Measurements from ENCODE around the gene CTDP1.
"Not testable (repeated sequence)": the region's sequence is repeated elsewhere in the genome, so short reads cannot be mapped to it uniquely, and the experiment has no call there.

CTDP1 gene

DNA sequence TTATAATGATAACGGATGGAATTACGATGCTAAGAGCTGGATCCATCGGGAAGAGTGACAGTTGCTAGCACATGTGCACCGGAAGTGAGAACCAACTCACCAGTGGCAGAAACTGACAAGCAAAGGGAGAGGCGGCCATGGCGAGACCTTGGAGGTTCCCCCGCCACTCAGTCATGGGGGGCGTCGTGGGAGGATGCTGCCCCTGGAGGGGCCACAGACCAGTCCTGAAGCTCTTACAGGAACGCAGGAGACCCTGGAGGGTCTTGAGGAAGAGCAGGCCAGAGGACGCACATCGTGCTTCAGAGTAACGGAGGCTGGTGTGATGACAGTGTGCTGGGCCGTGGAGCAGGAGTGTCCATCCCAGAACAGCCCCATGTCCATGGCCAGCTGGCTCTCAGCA is 65.0 kb downstream of the CTDP1 start:
- Histone ChIP-seq H2AFZ (ENCODE audit: low read depth, low read length) (no peak overlapping the region), H3K4me3 (ENCODE audit: low read length) (no peak overlapping the region), H3K27me3 (ENCODE audit: insufficient read depth, low read length) (no peaks in the 10 kb centered on the region), H3K36me3 (ENCODE audit: insufficient read depth, low read length) (peaks cover 37% of the 10 kb centered on the region), H3K4me1 (ENCODE audit: insufficient read depth, low read length) (no peaks in the 10 kb centered on the region), H3K9me3 (ENCODE audit: low read length) (peaks cover 26% of the 10 kb centered on the region)

- Histone ChIP-seq H3K9me3 (ENCODE audit: low read length) (peaks cover 16% of the 10 kb centered on the region), H3K36me3 (ENCODE audit: insufficient read depth, low read length) (peaks cover 21% of the 10 kb centered on the region), H2AFZ (ENCODE audit: low read depth, low read length) (no peak overlapping the region), H3K27me3 (ENCODE audit: insufficient read depth, low read length) (no peaks in the 10 kb centered on the region), H3K4me3 (ENCODE audit: low read length) (no peak overlapping the region), H3K4me1 (ENCODE audit: insufficient read depth, low read length) (no peaks in the 10 kb centered on the region)
Measured at GRCh38 chr18:79746730-79747129, 67.1 kb downstream of the CTDP1 start.

DNA sequence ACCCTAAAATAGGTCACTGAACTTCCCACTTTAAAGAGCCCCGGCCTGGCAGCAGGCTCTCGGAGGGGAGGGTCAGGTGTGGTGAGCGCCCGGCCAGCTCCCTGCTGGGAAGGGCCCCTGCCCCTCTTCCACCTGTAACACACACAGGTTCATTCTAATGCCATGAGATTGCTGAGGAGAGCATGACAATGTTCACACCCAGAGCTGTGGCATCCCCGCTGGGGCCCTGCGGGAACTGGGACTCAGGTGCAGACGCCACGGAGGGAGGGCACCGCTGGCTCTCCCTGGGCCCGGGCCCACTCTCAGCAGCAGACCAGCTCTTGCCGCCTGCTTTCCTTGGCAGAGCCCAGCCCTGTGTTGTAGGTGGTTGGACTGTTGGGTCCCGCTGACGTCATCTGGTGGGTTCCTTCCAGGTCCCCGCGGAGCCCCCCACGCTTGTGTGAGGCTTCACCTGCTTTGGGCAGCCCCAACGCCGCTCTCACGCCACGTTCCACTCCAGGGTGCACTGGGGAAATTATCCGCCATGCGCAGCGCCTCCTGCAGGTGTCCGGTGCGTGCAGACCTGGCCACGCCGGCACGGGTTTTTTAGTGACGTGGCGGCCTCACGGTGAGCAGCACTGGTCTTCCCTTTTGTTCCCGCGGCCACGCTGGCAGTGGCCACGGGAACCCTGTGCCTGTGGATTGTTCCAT is 67.7 kb downstream of the CTDP1 start:
- Histone ChIP-seq H3K4me1 (ENCODE audit: insufficient read depth, low read length) (no peaks in the 10 kb centered on the region), H3K4me3 (ENCODE audit: low read length) (no peak overlapping the region), H3K36me3 (ENCODE audit: insufficient read depth, low read length) (peaks cover 16% of the 10 kb centered on the region), H2AFZ (ENCODE audit: low read depth, low read length) (no peak overlapping the region), H3K9me3 (ENCODE audit: low read length) (peaks cover 15% of the 10 kb centered on the region), H3K27me3 (ENCODE audit: insufficient read depth, low read length) (no peaks in the 10 kb centered on the region)

DNA sequence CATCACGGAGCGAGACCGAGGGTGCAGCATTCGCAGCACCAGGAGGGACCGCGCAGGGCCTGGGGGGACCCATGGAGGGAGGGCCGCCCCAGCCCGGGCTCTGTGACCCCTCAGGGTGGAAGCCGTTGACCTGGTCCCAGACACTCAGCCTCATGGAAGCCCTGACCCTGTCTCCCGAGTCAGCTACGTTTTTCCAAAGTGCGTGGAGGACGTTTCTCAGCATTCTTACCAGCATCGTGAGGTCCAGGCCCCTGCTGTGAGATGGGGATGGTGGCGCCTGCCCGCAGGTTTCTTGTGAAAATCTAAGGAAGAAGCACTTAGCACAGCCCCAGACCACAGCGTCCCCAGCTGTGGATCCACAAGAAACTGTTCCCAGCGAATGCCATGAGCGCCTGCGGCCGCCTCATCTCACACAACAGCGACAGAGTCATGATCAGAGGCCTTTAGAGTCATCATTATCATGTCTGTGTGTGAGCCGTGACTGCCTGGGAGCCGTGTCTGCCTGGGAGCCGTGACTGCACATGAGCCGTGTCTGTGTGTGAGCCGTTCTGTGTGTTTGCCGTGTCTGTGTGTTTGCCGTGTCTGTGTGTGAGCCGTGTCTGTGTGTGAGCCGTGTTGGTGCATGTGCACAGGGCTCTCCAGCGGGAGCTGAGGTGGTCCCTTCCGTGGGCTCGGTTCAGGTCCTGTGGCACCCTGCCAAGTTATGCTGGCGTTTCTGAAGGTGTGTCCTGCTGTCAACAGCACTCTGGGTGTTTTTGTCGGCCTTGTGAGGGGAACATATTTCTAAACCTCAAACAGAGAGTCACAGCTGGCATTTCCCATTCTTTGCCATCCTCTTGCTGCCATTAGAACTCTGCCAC is 68.9 kb downstream of the CTDP1 start:
- Histone ChIP-seq H3K4me1 (ENCODE audit: insufficient read depth, low read length) (no peaks in the 10 kb centered on the region), H3K9me3 (ENCODE audit: low read length) (peaks cover 11% of the 10 kb centered on the region), H2AFZ (ENCODE audit: low read depth, low read length) (no peak overlapping the region), H3K4me3 (ENCODE audit: low read length) (no peak overlapping the region), H3K27me3 (ENCODE audit: insufficient read depth, low read length) (no peaks in the 10 kb centered on the region), H3K36me3 (ENCODE audit: insufficient read depth, low read length) (peaks cover 12% of the 10 kb centered on the region)

DNA sequence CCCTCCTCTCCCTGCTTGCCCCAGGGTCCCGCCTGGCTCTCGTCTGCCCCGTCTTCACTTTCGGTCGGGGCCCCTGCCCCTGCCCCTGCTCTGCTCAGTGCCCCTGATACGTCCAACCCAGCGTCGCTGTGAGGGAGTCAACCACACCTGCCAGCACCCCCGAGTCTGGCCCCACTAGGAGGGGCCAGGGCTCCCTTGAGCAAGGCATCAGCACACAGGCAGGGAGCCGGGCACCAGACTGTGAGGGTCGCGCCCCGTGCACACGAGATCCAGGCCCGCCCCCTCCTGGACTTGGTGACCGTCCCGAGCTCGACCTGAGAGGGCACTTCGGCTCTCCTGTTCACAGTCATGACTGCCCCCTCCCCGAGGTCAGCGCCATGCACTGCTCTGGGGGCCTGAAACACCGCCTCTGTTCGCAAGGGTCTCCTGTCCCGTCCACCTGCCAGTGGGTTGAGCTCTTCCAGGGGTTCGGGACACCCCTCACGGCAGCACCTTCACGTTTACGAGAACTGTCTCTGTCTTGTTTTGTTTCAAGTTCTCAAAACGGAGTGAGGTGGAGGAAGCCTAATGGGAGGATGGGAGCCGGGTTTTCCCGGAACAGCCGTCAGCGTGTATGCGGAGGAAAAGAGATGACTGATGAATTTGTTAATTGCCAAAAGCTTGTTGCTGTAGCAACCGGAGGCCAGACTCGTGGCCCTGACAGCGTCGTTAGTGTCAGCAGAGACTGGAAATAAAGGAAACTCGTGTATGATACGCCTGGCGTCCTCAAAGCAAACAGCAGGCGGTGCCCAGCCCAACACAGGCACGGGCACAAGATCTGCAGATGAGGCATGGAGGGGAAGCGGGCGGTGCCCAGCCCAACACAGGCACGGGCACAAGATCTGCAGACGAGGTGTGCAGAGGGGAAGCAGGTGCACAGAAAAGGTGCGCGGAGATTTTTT is 69.9 kb downstream of the CTDP1 start:
- Histone ChIP-seq H3K27me3 (ENCODE audit: insufficient read depth, low read length) (no peaks in the 10 kb centered on the region), H3K36me3 (ENCODE audit: insufficient read depth, low read length) (peaks cover 21% of the 10 kb centered on the region), H3K4me1 (ENCODE audit: insufficient read depth, low read length) (no peaks in the 10 kb centered on the region), H3K9me3 (ENCODE audit: low read length) (peaks cover 7% of the 10 kb centered on the region), H2AFZ (ENCODE audit: low read depth, low read length) (no peak overlapping the region), H3K4me3 (ENCODE audit: low read length) (no peak overlapping the region)

- Histone ChIP-seq H3K36me3 (ENCODE audit: insufficient read depth, low read length) (peaks cover 31% of the 10 kb centered on the region), H3K4me1 (ENCODE audit: insufficient read depth, low read length) (no peaks in the 10 kb centered on the region), H2AFZ (ENCODE audit: low read depth, low read length) (no peak overlapping the region), H3K9me3 (ENCODE audit: low read length) (peaks cover 5% of the 10 kb centered on the region), H3K4me3 (ENCODE audit: low read length) (no peak overlapping the region), H3K27me3 (ENCODE audit: insufficient read depth, low read length) (no peaks in the 10 kb centered on the region)
Measured at GRCh38 chr18:79750980-79751571, 71.5 kb downstream of the CTDP1 start.

GRCh38 chr18:79751918-79752578 is 72.4 kb downstream of the CTDP1 start:
- not testable (repeated sequence) for H3K27me3 ChIP-seq (ENCODE audit: insufficient read depth, low read length); H3K4me1 ChIP-seq (ENCODE audit: insufficient read depth, low read length); H3K9me3 ChIP-seq (ENCODE audit: low read length); H2AFZ ChIP-seq (ENCODE audit: low read depth, low read length); H3K4me3 ChIP-seq (ENCODE audit: low read length)
- H3K36me3 ChIP-seq (ENCODE audit: insufficient read depth, low read length) = peaks cover 31% of the 10 kb centered on the region

- not testable (repeated sequence) for H3K4me1 ChIP-seq (ENCODE audit: insufficient read depth, low read length); H3K4me3 ChIP-seq (ENCODE audit: low read length); H2AFZ ChIP-seq (ENCODE audit: low read depth, low read length); H3K27me3 ChIP-seq (ENCODE audit: insufficient read depth, low read length); H3K9me3 ChIP-seq (ENCODE audit: low read length)
- H3K36me3 ChIP-seq (ENCODE audit: insufficient read depth, low read length) = peaks cover 24% of the 10 kb centered on the region
Measured at GRCh38 chr18:79752946-79753345, 73.3 kb downstream of the CTDP1 start.

- Histone ChIP-seq H3K4me1 (ENCODE audit: insufficient read depth, low read length) (no peaks in the 10 kb centered on the region), H3K4me3 (ENCODE audit: low read length) (no peak overlapping the region), H3K27me3 (ENCODE audit: insufficient read depth, low read length) (no peaks in the 10 kb centered on the region), H3K9me3 (ENCODE audit: low read length) (peaks cover 6% of the 10 kb centered on the region), H2AFZ (ENCODE audit: low read depth, low read length) (no peak overlapping the region), H3K36me3 (ENCODE audit: insufficient read depth, low read length) (peaks cover 24% of the 10 kb centered on the region)
Measured at GRCh38 chr18:79753391-79753851, 73.8 kb downstream of the CTDP1 start.

GRCh38 chr18:79754022-79754761 is 74.6 kb downstream of the CTDP1 start:
- Histone ChIP-seq H3K36me3 (ENCODE audit: insufficient read depth, low read length) (peaks cover 20% of the 10 kb centered on the region), H3K27me3 (ENCODE audit: insufficient read depth, low read length) (no peaks in the 10 kb centered on the region), H2AFZ (ENCODE audit: low read depth, low read length) (no peak overlapping the region), H3K9me3 (ENCODE audit: low read length) (peaks cover 6% of the 10 kb centered on the region), H3K4me1 (ENCODE audit: insufficient read depth, low read length) (no peaks in the 10 kb centered on the region), H3K4me3 (ENCODE audit: low read length) (no peak overlapping the region)

GRCh38 chr18:79754831-79755351 is 75.3 kb downstream of the CTDP1 start:
- no peaks in the 10 kb centered on the region for H3K27me3 ChIP-seq (ENCODE audit: insufficient read depth, low read length)
- no peaks in the 10 kb centered on the region for H3K4me1 ChIP-seq (ENCODE audit: insufficient read depth, low read length)
- H3K4me3 ChIP-seq (ENCODE audit: low read length) = no peak overlapping the region
- no peak overlapping the region for H2AFZ ChIP-seq (ENCODE audit: low read depth, low read length)
- peaks cover 20% of the 10 kb centered on the region for H3K36me3 ChIP-seq (ENCODE audit: insufficient read depth, low read length)
- H3K9me3 ChIP-seq (ENCODE audit: low read length) = peaks cover 6% of the 10 kb centered on the region
